ENCODE data around the gene KCNMA1. TPM values are rescaled to one million over a fixed set of nuclear protein-coding genes. Genes with fewer than 3 reads are reported as not detected.

Gene KCNMA1
- total RNA-seq, 1 donor from 2014 or later = 15.8 TPM

DNA sequence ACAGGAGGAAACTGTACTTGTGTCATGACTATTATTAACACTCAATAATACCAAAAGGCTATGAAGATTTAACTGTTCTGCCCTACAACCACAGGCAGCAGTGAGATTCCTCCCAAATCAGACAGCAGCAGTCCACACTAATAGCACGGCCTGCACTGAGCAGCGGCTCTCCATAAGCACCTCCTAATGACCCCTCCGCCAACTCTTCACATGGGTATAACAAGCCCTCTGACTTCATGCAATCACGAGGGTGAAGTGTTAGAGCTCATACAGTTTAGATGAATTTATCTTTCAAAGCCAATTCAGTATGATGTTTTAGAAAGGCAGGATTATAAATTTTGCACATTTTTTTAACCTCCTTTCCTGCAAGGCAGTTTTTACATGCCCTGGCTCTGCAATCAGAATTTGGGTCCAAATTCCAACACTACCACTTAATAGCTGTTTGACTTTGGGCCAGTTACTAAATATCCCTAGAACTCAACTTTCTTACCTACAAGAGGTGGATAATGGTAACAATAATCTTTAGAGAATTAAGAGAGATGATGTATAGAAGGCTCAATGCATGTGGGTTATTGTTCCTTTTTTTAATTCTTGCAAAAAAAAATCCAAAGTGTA, 617.1 kb downstream of the KCNMA1 start:
- FAIRE-seq (no peak), DNase-seq (ENCODE audit: low read depth) (no peak)
- TF ChIP-seq CTCF (IDR thresholded peaks at IDR 0.05; ENCODE audit: insufficient read depth, low read length, severe bottlenecking) = no peak
- Histone ChIP-seq H3K4me3 (ENCODE audit: low read depth, low read length) (no peak overlapping the region), H3K27me3 (ENCODE audit: control insufficient read depth, insufficient read depth, low read length) (no peaks in the 10 kb centered on the region), H3K36me3 (ENCODE audit: control insufficient read depth, insufficient read depth, low read length) (no peaks in the 10 kb centered on the region)

- no peaks in the 10 kb centered on the region for H3K27me3 ChIP-seq (ENCODE audit: control insufficient read depth, insufficient read depth, low read length)
- DNase-seq (ENCODE audit: low read depth) (no peak), FAIRE-seq (no peak)
- H3K4me3 ChIP-seq (ENCODE audit: low read depth, low read length) = no peak overlapping the region
- TF ChIP-seq CTCF (IDR thresholded peaks at IDR 0.05; ENCODE audit: insufficient read depth, low read length, severe bottlenecking) = no peak
- H3K36me3 ChIP-seq (ENCODE audit: control insufficient read depth, insufficient read depth, low read length) = no peaks in the 10 kb centered on the region
These were observed 620.8 kb downstream of the KCNMA1 start for GRCh38 chr10:77016855-77017254.

- H3K4me3 ChIP-seq (ENCODE audit: low read depth, low read length) = no peak overlapping the region
- DNase-seq (ENCODE audit: low read depth) (no peak), FAIRE-seq (no peak)
- no peaks in the 10 kb centered on the region for H3K27me3 ChIP-seq (ENCODE audit: control insufficient read depth, insufficient read depth, low read length)
- TF ChIP-seq CTCF (IDR thresholded peaks at IDR 0.05; ENCODE audit: insufficient read depth, low read length, severe bottlenecking) = no peak
- no peaks in the 10 kb centered on the region for H3K36me3 ChIP-seq (ENCODE audit: control insufficient read depth, insufficient read depth, low read length)
These were observed 621.3 kb downstream of the KCNMA1 start for GRCh38 chr10:77016278-77016815.

DNA sequence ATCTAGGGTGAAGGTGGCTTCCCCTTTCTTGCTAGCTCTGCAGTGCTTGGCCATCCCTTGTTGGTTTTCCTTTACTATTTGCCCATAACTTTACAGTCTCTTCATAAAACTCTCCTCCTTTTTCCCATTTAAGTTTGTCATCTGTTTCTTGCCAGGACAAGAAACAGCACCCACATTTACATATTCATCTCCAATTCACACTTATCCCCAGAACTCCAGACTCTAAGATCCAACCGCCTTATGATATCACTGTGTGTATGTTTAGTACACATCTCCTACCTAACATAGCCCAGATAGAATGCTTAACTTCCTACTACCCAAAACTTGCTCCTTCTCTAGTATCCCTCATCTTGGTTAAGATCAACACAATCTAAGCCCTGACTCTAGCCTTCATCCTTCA, 622.2 kb downstream of the KCNMA1 start:
- no peak overlapping the region for H3K4me3 ChIP-seq (ENCODE audit: low read depth, low read length)
- TF ChIP-seq CTCF (IDR thresholded peaks at IDR 0.05; ENCODE audit: insufficient read depth, low read length, severe bottlenecking) = no peak
- no peaks in the 10 kb centered on the region for H3K27me3 ChIP-seq (ENCODE audit: control insufficient read depth, insufficient read depth, low read length)
- FAIRE-seq (no peak), DNase-seq (ENCODE audit: low read depth) (no peak)
- no peaks in the 10 kb centered on the region for H3K36me3 ChIP-seq (ENCODE audit: control insufficient read depth, insufficient read depth, low read length)

- no peaks in the 10 kb centered on the region for H3K27me3 ChIP-seq (ENCODE audit: control insufficient read depth, insufficient read depth, low read length)
- no peaks in the 10 kb centered on the region for H3K36me3 ChIP-seq (ENCODE audit: control insufficient read depth, insufficient read depth, low read length)
- FAIRE-seq = no peak
- DNase-seq (ENCODE audit: low read depth) = no peak
- TF ChIP-seq CTCF (IDR thresholded peaks at IDR 0.05; ENCODE audit: insufficient read depth, low read length, severe bottlenecking) = no peak
- H3K4me3 ChIP-seq (ENCODE audit: low read depth, low read length) = no peak overlapping the region
These were observed 624.7 kb downstream of the KCNMA1 start for GRCh38 chr10:77012812-77013500.

Data from bronchial epithelial cell (primary cell).